HEK293 (cell line): ENCODE measurements around the gene HSBP1.
A peak's percentile ranks its signal among the peaks of the same experiment; 100 is the strongest.

Source experiments
- CTCF ChIA-PET: fragments of 350-600 bp; formaldehyde crosslinking; extraction: SDS; loops from one replicate; lab custom pipeline; 2021; ENCODE audit warnings: antibody characterized with exemption; lab: Yijun Ruan, JAX
- POLR2A ChIA-PET: fragments of 300-600 bp; formaldehyde crosslinking; extraction: SDS; loops from one replicate; lab custom pipeline; 2020; ENCODE audit warnings: antibody characterized with exemption, inconsistent platforms; lab: Yijun Ruan, JAX
- H3K27ac ChIP-seq: fragments of 200-500 bp; sonication (Bioruptor generic); 2 replicates; pipeline ENCODE4 v1.5.1; 2014; ENCODE audit warnings: low read depth, low read length, control low read depth, inconsistent platforms; ENCODE audit errors: extremely low read depth
- H3K36me3 ChIP-seq, 2 experiments: fragments of 200-500 bp in 1 of 2; sonication (Bioruptor generic) in 1 of 2; 1 replicate in 1 of 2; 2 replicates in 1 of 2; pipeline ENCODE4 v1.5.1; 2014 to 2017; ENCODE audit warnings: inconsistent platforms in 2 of 2, low read length in 2 of 2; ENCODE audit not compliant: control insufficient read depth in 2 of 2, insufficient read depth in 1 of 2
- H3K4me1 ChIP-seq: fragments of 200-500 bp; sonication (Bioruptor generic); 2 replicates; pipeline ENCODE4 v1.5.1; 2014; ENCODE audit warnings: mild to moderate bottlenecking, low read length, inconsistent platforms; ENCODE audit not compliant: control insufficient read depth, insufficient read depth
- H3K4me3 ChIP-seq: 2 replicates; pipeline ENCODE4 v1.5.1; 2011; ENCODE audit warnings: low read depth, mild to moderate bottlenecking, control low read depth, low read length, moderate library complexity
- H3K9me3 ChIP-seq: fragments of 200-500 bp; sonication (Bioruptor generic); 2 replicates; pipeline ENCODE4 v1.5.1; 2014; ENCODE audit warnings: low read depth, low read length, inconsistent platforms; ENCODE audit not compliant: control insufficient read depth, insufficient read depth
- BCL6B ChIP-seq: fragments of 450-650 bp; formaldehyde crosslinking; IDR thresholded peaks from 2 replicates; pipeline ENCODE4 v1.5.1; 2017; ENCODE audit warnings: missing biosample characterization, missing genetic modification characterization
- HOXA7 ChIP-seq: sonication (generic); formaldehyde crosslinking; IDR thresholded peaks from 2 replicates; pipeline ENCODE4 v1.8.1; 2022; ENCODE audit warnings: missing genetic modification reagents, borderline replicate concordance
- PRDM6 ChIP-seq: fragments of 450-650 bp; formaldehyde crosslinking; IDR thresholded peaks from 2 replicates; pipeline ENCODE4 v1.5.1; 2017; ENCODE audit warnings: missing biosample characterization, missing genetic modification characterization
- REPIN1 ChIP-seq: fragments of 450-650 bp; formaldehyde crosslinking; IDR thresholded peaks from 2 replicates; pipeline ENCODE4 v1.5.1; 2017; ENCODE audit warnings: missing biosample characterization, missing genetic modification characterization, low read depth
- SETDB1 ChIP-seq: IDR thresholded peaks from one replicate; pipeline ENCODE4 v1.6.1; 2017; ENCODE audit warnings: mild to moderate bottlenecking, low read length, moderate library complexity, mixed read lengths; ENCODE audit not compliant: insufficient read length
- YY2 ChIP-seq: fragments of 450-650 bp; formaldehyde crosslinking; IDR thresholded peaks from 2 replicates; pipeline ENCODE4 v1.5.1; 2016; ENCODE audit warnings: missing biosample characterization, missing genetic modification characterization
- ZBTB49 ChIP-seq: fragments of 450-650 bp; formaldehyde crosslinking; IDR thresholded peaks from 2 replicates; pipeline ENCODE4 v1.5.1; 2016; ENCODE audit warnings: missing biosample characterization, missing genetic modification characterization, low read depth
- ZBTB6 ChIP-seq: fragments of 450-650 bp; formaldehyde crosslinking; IDR thresholded peaks from 2 replicates; pipeline ENCODE4 v1.5.1; 2017; ENCODE audit warnings: missing biosample characterization, missing genetic modification characterization
- ZFP41 ChIP-seq: fragments of 450-650 bp; formaldehyde crosslinking; IDR thresholded peaks from 2 replicates; pipeline ENCODE4 v1.5.1; 2016; ENCODE audit warnings: missing biosample characterization, missing genetic modification characterization, borderline replicate concordance
- ZNF112 ChIP-seq: fragments of 450-650 bp; formaldehyde crosslinking; IDR thresholded peaks from 2 replicates; pipeline ENCODE4 v1.5.0; 2017; ENCODE audit warnings: missing biosample characterization, missing genetic modification characterization
- ZNF133 ChIP-seq: fragments of 450-650 bp; formaldehyde crosslinking; IDR thresholded peaks from 2 replicates; pipeline ENCODE4 v1.5.1; 2016; ENCODE audit warnings: missing biosample characterization, missing genetic modification characterization
- ZNF157 ChIP-seq: fragments of 450-650 bp; formaldehyde crosslinking; IDR thresholded peaks from 2 replicates; pipeline ENCODE4 v1.5.1; 2016; ENCODE audit warnings: missing biosample characterization, missing genetic modification characterization
- ZNF175 ChIP-seq: fragments of 450-650 bp; formaldehyde crosslinking; IDR thresholded peaks from 2 replicates; pipeline ENCODE4 v1.5.1; 2016; ENCODE audit warnings: missing biosample characterization, missing genetic modification characterization
- ZNF223 ChIP-seq: fragments of 450-650 bp; formaldehyde crosslinking; IDR thresholded peaks from 2 replicates; pipeline ENCODE4 v1.5.1; 2016; ENCODE audit warnings: missing biosample characterization, missing genetic modification characterization
- ZNF248 ChIP-seq: fragments of 450-650 bp; formaldehyde crosslinking; IDR thresholded peaks from 2 replicates; pipeline ENCODE4 v1.5.1; 2017; ENCODE audit warnings: missing biosample characterization, missing genetic modification characterization
- ZNF280D ChIP-seq: fragments of 450-650 bp; formaldehyde crosslinking; IDR thresholded peaks from 2 replicates; pipeline ENCODE4 v1.5.1; 2016; ENCODE audit warnings: missing biosample characterization, missing genetic modification characterization
- ZNF362 ChIP-seq: fragments of 450-650 bp; formaldehyde crosslinking; IDR thresholded peaks from 2 replicates; pipeline ENCODE4 v1.5.1; 2016; ENCODE audit warnings: missing biosample characterization, missing genetic modification characterization
- ZNF423 ChIP-seq: fragments of 450-650 bp; formaldehyde crosslinking; IDR thresholded peaks from 2 replicates; pipeline ENCODE4 v1.5.1; 2016; ENCODE audit warnings: missing biosample characterization, missing genetic modification characterization
- ZNF488 ChIP-seq: fragments of 450-650 bp; formaldehyde crosslinking; IDR thresholded peaks from 2 replicates; pipeline ENCODE4 v1.5.1; 2016; ENCODE audit warnings: missing biosample characterization, missing genetic modification characterization
- ZNF561 ChIP-seq: fragments of 450-650 bp; IDR thresholded peaks from 2 replicates; pipeline ENCODE4 v1.5.1; 2018; ENCODE audit warnings: missing biosample characterization, missing genetic modification characterization, borderline replicate concordance
- ZNF660 ChIP-seq: fragments of 450-650 bp; IDR thresholded peaks from 2 replicates; pipeline ENCODE4 v1.5.1; 2018; ENCODE audit warnings: missing biosample characterization, mild to moderate bottlenecking, missing genetic modification characterization
- ZNF776 ChIP-seq: fragments of 450-650 bp; formaldehyde crosslinking; IDR thresholded peaks from 2 replicates; pipeline ENCODE4 v1.5.0; 2017; ENCODE audit warnings: missing biosample characterization, missing genetic modification characterization, borderline replicate concordance
- ZNF792 ChIP-seq: fragments of 450-650 bp; formaldehyde crosslinking; IDR thresholded peaks from 2 replicates; pipeline ENCODE4 v1.5.1; 2016; ENCODE audit warnings: missing biosample characterization, missing genetic modification characterization

HSBP1 gene

GRCh38 chr16:83810901-83811300, 3.1 kb downstream of the HSBP1 start:
- Histone ChIP-seq H3K4me1 (peaks cover 9% of the 10 kb centered on the region), H3K9me3 (no peaks in the 10 kb centered on the region), H3K4me3 (no peak overlapping the region), H3K36me3 (peaks cover 6 to 35% of the 10 kb centered on the region in 2 experiments), H3K27ac (no peak overlapping the region)
- POLR2A ChIA-PET = interaction anchor here (0.6 kb wide), 2 partner anchors 262 to 540 kb away, joined by 4 to 5 read pairs; no protein-coding TSS in a partner anchor
- CTCF ChIA-PET = no interaction called here
- no peak for TF ChIP-seq ZBTB6 (tag by site-specific recombination)
- TF ChIP-seq ZBTB49 (tag by site-specific recombination) = no peak
- TF ChIP-seq ZNF280D (tag by site-specific recombination) = no peak
- TF ChIP-seq PRDM6 (tag by site-specific recombination) = no peak
- no peak for TF ChIP-seq ZNF223
- TF ChIP-seq ZNF561 = no peak
- no peak for TF ChIP-seq ZFP41
- no peak for TF ChIP-seq ZNF792
- TF ChIP-seq HOXA7 = no peak
- no peak for TF ChIP-seq BCL6B (tag by site-specific recombination)
- no peak for TF ChIP-seq YY2 (tag by site-specific recombination)
- no peak for TF ChIP-seq ZNF488 (tag by site-specific recombination)
- TF ChIP-seq REPIN1 = no peak

GRCh38 chr16:83813823-83814658, 6.3 kb downstream of the HSBP1 start:
- H3K4me3 ChIP-seq = no peak overlapping the region
- H3K4me1 ChIP-seq = peaks cover 9% of the 10 kb centered on the region
- ChIA-PET POLR2A (no interaction called here), CTCF (interaction anchor here (1.1 to 1.9 kb wide), 2 partner anchors 11 to 697 kb away, joined by 3 to 6 read pairs; no protein-coding TSS in a partner anchor)
- no peaks in the 10 kb centered on the region for H3K9me3 ChIP-seq
- H3K27ac ChIP-seq = no peak overlapping the region
- H3K36me3 ChIP-seq = peaks cover 6 to 35% of the 10 kb centered on the region in 2 experiments
- TF ChIP-seq SETDB1 = no peak
- TF ChIP-seq ZNF112 (tag by site-specific recombination) = no peak
- TF ChIP-seq REPIN1 = no peak
- TF ChIP-seq ZNF423 = no peak
- peak; percentile 56; the same call in 1 of the 2 replicates for TF ChIP-seq ZNF776
- no peak for TF ChIP-seq ZNF248 (tag by site-specific recombination)
- no peak for TF ChIP-seq ZNF175 (tag by site-specific recombination)
- TF ChIP-seq ZNF660 (tag by site-specific recombination) = 0 out of 2 replicates have a peak, but pooled peaks have one; percentile 16
- no peak for TF ChIP-seq ZNF157 (tag by site-specific recombination)
- TF ChIP-seq ZNF362 = no peak
- 0 out of 2 replicates have a peak, but pooled peaks have one; percentile 39 for TF ChIP-seq ZNF792
- TF ChIP-seq ZNF133 (tag by site-specific recombination) = no peak
